ENCODE measurements around the gene SQSTM1.
A peak's percentile ranks its signal among the peaks of the same experiment; 100 is the strongest.

SQSTM1 gene

DNA sequence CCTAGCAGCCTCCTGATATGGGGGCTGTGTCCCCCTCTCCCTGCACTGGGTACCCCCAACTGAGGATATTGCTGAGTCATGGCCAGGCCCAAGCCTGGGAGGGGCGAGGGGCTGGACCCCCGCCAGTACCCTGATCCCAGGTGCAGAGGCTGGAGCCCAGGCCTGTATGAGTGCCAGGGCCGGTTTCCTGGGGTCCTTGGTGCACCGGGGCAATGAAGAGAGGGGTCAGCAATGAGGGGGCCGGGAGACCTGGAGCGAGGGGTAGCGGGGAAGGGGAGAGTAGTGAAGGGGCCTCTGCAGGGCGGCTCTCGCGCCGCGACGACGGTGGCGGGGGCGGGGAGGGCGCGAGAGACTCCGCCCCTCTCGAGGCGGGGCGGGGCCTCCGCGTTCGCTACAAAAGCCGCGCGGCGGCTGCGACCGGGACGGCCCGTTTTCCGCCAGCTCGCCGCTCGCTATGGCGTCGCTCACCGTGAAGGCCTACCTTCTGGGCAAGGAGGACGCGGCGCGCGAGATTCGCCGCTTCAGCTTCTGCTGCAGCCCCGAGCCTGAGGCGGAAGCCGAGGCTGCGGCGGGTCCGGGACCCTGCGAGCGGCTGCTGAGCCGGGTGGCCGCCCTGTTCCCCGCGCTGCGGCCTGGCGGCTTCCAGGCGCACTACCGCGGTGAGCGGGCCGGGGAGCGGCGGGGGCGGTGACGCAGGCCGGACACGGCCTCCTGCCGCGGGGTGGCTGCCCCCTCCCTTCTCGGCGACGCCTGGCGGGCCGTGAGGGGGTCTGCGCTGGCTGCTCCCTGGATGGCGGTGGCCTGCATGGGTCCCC lies at the start of gene SQSTM1:
Gene SQSTM1 (plus strand): TSS at position 423 of the 815 bp plus-strand sequence. CDS start 32 bp downstream, at position 455.
- Histone ChIP-seq H3K27me3 (ENCODE audit: control insufficient read depth in 5 of 5, insufficient read depth in 4 of 5, low read length in 5 of 5) (no peaks in the 10 kb centered on the region), H3K9me3 (ENCODE audit: control insufficient read depth in 5 of 5, low read length in 5 of 5) (no peaks in the 10 kb centered on the region), H3K36me3 (ENCODE audit: control insufficient read depth in 5 of 5, insufficient read depth in 5 of 5, low read length in 5 of 5) (peaks cover 0 to 38% (median 33%) of the 10 kb centered on the region in 5 donors), H3K9ac (ENCODE audit: low read length in 5 of 5) (peak within 1 kb of the TSS; percentile 90 to 100 (median 99)), H3K27ac (ENCODE audit: low read depth, low read length) (peak within 1 kb of the TSS; percentile 100), H3K4me3 (ENCODE audit: low read depth in 1 of 5, low read length in 5 of 5) (peak within 1 kb of the TSS; percentile 83 to 95 (median 91)), H3K4me1 (ENCODE audit: control insufficient read depth in 5 of 5, insufficient read depth in 5 of 5, low read length in 5 of 5) (peaks cover 24 to 82% (median 75%) of the 10 kb centered on the region in 5 donors)

DNA sequence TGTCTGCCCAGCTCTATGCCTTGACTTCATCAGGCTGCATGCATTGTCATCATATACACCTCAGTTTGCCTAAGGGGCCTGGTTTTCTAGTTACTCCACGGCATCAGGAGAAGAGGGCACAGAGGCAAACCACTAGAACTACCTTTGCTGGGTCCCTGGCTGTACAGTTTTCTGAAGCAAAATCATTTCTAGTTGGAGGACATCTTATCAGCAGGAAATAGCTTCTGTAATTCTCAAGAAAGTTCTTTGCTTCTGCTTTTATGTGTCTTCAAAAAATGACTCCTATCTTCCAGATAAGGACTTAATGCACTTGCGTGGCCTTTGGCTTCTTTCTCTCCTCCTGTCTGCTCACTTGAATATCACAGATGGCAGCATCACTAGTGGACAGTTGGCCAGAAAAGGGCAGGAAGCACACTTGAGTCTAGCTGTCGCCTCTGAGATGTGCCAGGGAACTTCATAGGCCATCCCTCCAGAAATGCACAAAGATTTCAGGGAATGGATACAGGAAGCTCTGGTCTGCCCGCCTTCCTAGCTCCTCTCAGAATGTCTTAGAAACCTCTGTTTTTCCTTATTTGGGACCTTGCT lies 49.3 kb upstream of the SQSTM1 start:
- H3K27ac ChIP-seq (ENCODE audit: low read depth, low read length): no peak overlapping the region

DNA sequence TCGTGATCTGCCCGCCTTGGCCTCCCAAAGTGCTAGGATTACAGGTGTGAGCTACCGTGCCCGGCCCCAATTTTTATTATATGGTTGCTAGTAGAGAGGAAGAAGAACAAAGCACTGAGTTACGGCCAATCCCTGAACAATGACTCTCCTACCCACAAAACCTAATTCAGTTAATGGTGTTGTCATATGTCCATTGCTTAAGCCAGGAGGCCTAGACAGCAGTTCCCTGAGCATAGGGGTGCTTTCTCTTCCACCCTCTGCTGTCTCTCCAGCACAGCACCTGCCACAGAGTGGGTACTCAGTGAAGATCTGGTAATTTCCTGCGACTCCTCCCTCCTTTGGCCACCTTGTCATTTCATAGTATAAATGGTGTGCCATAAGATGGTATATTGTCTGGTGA lies 48.4 kb upstream of the SQSTM1 start:
- Histone ChIP-seq H3K9ac (ENCODE audit: low read length in 5 of 5) (no peak overlapping the region), H3K27me3 (ENCODE audit: control insufficient read depth in 5 of 5, insufficient read depth in 4 of 5, low read length in 5 of 5) (no peaks in the 10 kb centered on the region), H3K4me3 (ENCODE audit: low read depth in 1 of 5, low read length in 5 of 5) (no peak overlapping the region), H3K36me3 (ENCODE audit: control insufficient read depth in 5 of 5, insufficient read depth in 5 of 5, low read length in 5 of 5) (peaks cover 8 to 85% (median 77%) of the 10 kb centered on the region in 5 donors), H3K4me1 (ENCODE audit: control insufficient read depth in 5 of 5, insufficient read depth in 5 of 5, low read length in 5 of 5) (peaks cover 0 to 13% (median 3%) of the 10 kb centered on the region in 5 donors), H3K27ac (ENCODE audit: low read depth, low read length) (no peak overlapping the region), H3K9me3 (ENCODE audit: control insufficient read depth in 5 of 5, low read length in 5 of 5) (no peaks in the 10 kb centered on the region)

More for the DNA sequence above, 49.3 kb upstream of the SQSTM1 start:
- Histone ChIP-seq H3K9me3 (ENCODE audit: control insufficient read depth in 5 of 5, low read length in 5 of 5) (no peaks in the 10 kb centered on the region), H3K4me1 (ENCODE audit: control insufficient read depth in 5 of 5, insufficient read depth in 5 of 5, low read length in 5 of 5) (peaks cover 1 to 18% (median 9%) of the 10 kb centered on the region in 5 donors), H3K9ac (ENCODE audit: low read length in 5 of 5) (no peak overlapping the region), H3K27me3 (ENCODE audit: control insufficient read depth in 5 of 5, insufficient read depth in 4 of 5, low read length in 5 of 5) (no peaks in the 10 kb centered on the region), H3K36me3 (ENCODE audit: control insufficient read depth in 5 of 5, insufficient read depth in 5 of 5, low read length in 5 of 5) (peaks cover 8 to 85% (median 81%) of the 10 kb centered on the region in 5 donors), H3K4me3 (ENCODE audit: low read depth in 1 of 5, low read length in 5 of 5) (no peak overlapping the region)

DNA sequence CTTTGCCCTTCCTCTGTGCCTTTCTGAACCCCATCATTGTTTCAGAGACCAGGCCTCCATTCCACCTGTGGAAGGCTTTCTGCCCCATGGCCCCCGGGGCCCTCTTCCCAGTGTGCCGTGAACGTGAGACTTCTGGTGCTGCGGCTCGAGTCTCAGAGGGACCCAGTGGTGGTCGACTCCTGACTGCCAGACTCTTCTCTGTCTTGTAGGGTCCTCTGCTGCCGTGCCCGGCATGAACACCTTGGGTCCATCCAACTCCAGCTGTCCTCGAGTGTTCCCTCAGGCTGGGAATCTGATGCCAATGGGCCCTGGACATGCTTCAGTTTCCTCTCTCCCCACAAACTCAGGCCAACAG lies 47.0 kb upstream of the SQSTM1 start:
- peaks cover 0 to 24% (median 5%) of the 10 kb centered on the region in 5 donors for H3K4me1 ChIP-seq (ENCODE audit: control insufficient read depth in 5 of 5, insufficient read depth in 5 of 5, low read length in 5 of 5)
- peaks cover 8 to 92% (median 82%) of the 10 kb centered on the region in 5 donors for H3K36me3 ChIP-seq (ENCODE audit: control insufficient read depth in 5 of 5, insufficient read depth in 5 of 5, low read length in 5 of 5)
- H3K9ac ChIP-seq (ENCODE audit: low read length in 5 of 5): no peak overlapping the region
- H3K27me3 ChIP-seq (ENCODE audit: control insufficient read depth in 5 of 5, insufficient read depth in 4 of 5, low read length in 5 of 5): no peaks in the 10 kb centered on the region
- H3K27ac ChIP-seq (ENCODE audit: low read depth, low read length): no peak overlapping the region
- H3K9me3 ChIP-seq (ENCODE audit: control insufficient read depth in 5 of 5, low read length in 5 of 5): no peaks in the 10 kb centered on the region
- H3K4me3 ChIP-seq (ENCODE audit: low read depth in 1 of 5, low read length in 5 of 5): no peak overlapping the region

DNA sequence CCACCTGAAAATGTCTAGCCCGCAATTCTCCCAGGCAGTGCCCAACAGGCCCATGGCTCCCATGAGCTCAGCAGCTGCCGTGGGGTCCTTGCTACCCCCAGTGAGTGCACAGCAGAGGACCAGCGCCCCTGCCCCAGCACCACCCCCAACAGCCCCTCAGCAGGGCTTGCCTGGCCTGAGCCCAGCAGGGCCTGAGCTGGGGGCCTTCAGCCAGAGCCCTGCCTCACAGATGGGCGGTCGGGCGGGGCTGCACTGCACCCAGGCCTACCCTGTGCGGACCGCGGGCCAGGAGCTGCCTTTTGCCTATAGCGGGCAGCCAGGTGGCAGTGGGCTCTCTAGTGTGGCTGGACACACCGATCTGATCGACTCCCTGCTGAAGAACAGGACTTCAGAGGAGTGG lies 46.3 kb upstream of the SQSTM1 start:
- H3K9me3 ChIP-seq (ENCODE audit: control insufficient read depth in 5 of 5, low read length in 5 of 5): no peaks in the 10 kb centered on the region
- H3K27ac ChIP-seq (ENCODE audit: low read depth, low read length): no peak overlapping the region
- H3K4me3 ChIP-seq (ENCODE audit: low read depth in 1 of 5, low read length in 5 of 5): no peak overlapping the region
- peaks cover 0 to 29% (median 7%) of the 10 kb centered on the region in 5 donors for H3K4me1 ChIP-seq (ENCODE audit: control insufficient read depth in 5 of 5, insufficient read depth in 5 of 5, low read length in 5 of 5)
- peaks cover 8 to 87% (median 77%) of the 10 kb centered on the region in 5 donors for H3K36me3 ChIP-seq (ENCODE audit: control insufficient read depth in 5 of 5, insufficient read depth in 5 of 5, low read length in 5 of 5)
- H3K9ac ChIP-seq (ENCODE audit: low read length in 5 of 5): no peak overlapping the region
- H3K27me3 ChIP-seq (ENCODE audit: control insufficient read depth in 5 of 5, insufficient read depth in 4 of 5, low read length in 5 of 5): no peaks in the 10 kb centered on the region

DNA sequence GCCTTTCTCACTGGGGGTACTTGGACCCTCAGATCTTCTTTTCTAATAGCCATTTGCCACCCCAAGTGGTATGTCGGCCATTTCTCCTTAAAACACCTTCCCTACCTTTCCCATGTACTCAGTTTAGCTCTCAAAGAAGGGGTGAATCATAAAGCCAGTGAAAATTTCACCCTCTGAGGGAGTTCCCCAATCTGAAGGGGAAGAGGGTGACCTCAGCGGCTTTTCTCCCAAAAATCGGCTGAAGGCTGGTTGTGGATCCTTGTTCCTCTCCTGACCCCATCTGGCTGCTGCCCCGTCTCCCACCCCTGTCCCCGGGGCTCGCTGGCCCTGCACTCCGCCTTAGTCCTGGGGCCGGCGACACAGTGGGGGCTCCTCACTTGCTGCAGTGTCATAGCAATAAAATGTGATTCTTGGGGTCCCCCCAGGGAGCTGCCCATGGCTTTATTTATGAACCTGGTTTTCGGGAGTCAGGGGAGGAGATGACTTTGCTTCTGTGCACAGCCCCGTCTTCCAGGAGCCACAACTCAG lies 44.2 kb upstream of the SQSTM1 start:
- Histone ChIP-seq H3K4me3 (ENCODE audit: low read depth in 1 of 5, low read length in 5 of 5) (no peak overlapping the region), H3K4me1 (ENCODE audit: control insufficient read depth in 5 of 5, insufficient read depth in 5 of 5, low read length in 5 of 5) (peaks cover 0 to 36% (median 16%) of the 10 kb centered on the region in 5 donors), H3K27ac (ENCODE audit: low read depth, low read length) (no peak overlapping the region), H3K36me3 (ENCODE audit: control insufficient read depth in 5 of 5, insufficient read depth in 5 of 5, low read length in 5 of 5) (peaks cover 0 to 73% (median 70%) of the 10 kb centered on the region in 5 donors), H3K9ac (ENCODE audit: low read length in 5 of 5) (no peak overlapping the region), H3K27me3 (ENCODE audit: control insufficient read depth in 5 of 5, insufficient read depth in 4 of 5, low read length in 5 of 5) (no peaks in the 10 kb centered on the region), H3K9me3 (ENCODE audit: control insufficient read depth in 5 of 5, low read length in 5 of 5) (no peaks in the 10 kb centered on the region)

DNA sequence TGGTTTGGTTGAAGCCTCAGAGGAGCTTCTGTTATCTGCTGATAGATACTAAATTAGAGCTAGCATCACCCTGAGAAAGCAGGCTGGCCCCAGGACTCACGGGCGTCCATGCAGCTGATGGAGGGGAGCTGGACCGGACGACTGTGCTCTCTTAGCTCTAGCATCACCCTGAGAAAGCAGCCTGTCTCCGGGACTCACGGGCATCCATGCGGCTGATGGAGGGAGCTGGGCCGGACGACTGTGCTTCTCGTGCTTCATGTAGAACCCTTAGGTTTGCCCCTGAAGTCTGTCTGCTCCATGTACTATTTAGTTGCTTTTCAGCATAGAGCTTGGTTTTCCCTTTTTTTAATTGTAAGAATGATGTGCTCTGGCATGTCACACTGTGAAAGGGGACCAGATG lies 43.2 kb upstream of the SQSTM1 start:
- Histone ChIP-seq H3K4me3 (ENCODE audit: low read depth in 1 of 5, low read length in 5 of 5) (no peak overlapping the region), H3K4me1 (ENCODE audit: control insufficient read depth in 5 of 5, insufficient read depth in 5 of 5, low read length in 5 of 5) (peaks cover 0 to 36% (median 16%) of the 10 kb centered on the region in 5 donors), H3K9me3 (ENCODE audit: control insufficient read depth in 5 of 5, low read length in 5 of 5) (no peaks in the 10 kb centered on the region), H3K27me3 (ENCODE audit: control insufficient read depth in 5 of 5, insufficient read depth in 4 of 5, low read length in 5 of 5) (no peaks in the 10 kb centered on the region), H3K36me3 (ENCODE audit: control insufficient read depth in 5 of 5, insufficient read depth in 5 of 5, low read length in 5 of 5) (peaks cover 0 to 63% (median 60%) of the 10 kb centered on the region in 5 donors), H3K27ac (ENCODE audit: low read depth, low read length) (no peak overlapping the region), H3K9ac (ENCODE audit: low read length in 5 of 5) (no peak overlapping the region)

DNA sequence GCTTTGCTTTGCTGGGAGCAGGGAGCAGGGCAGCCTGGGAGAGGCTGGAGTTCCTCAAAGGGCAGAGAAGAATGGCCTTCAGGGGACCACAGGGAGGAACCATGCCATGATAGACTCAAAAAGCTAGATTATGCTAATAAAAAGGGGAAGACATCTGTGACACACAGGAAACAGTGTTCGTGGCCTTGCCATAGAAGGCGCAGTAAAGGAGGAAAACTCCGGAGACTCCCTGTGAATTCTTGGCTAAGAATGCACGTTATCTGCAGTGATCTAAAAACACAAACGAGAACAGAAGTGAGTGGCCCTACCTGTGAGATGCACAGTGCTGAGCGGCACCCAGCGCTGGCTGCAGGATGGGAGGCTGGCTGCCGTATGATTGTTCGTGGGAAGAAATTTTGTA lies 42.8 kb upstream of the SQSTM1 start:
- Histone ChIP-seq H3K9me3 (ENCODE audit: control insufficient read depth in 5 of 5, low read length in 5 of 5) (no peaks in the 10 kb centered on the region), H3K4me3 (ENCODE audit: low read depth in 1 of 5, low read length in 5 of 5) (no peak overlapping the region), H3K4me1 (ENCODE audit: control insufficient read depth in 5 of 5, insufficient read depth in 5 of 5, low read length in 5 of 5) (peaks cover 0 to 36% (median 16%) of the 10 kb centered on the region in 5 donors), H3K9ac (ENCODE audit: low read length in 5 of 5) (no peak overlapping the region), H3K27ac (ENCODE audit: low read depth, low read length) (no peak overlapping the region), H3K36me3 (ENCODE audit: control insufficient read depth in 5 of 5, insufficient read depth in 5 of 5, low read length in 5 of 5) (peaks cover 0 to 60% (median 57%) of the 10 kb centered on the region in 5 donors), H3K27me3 (ENCODE audit: control insufficient read depth in 5 of 5, insufficient read depth in 4 of 5, low read length in 5 of 5) (no peaks in the 10 kb centered on the region)

DNA sequence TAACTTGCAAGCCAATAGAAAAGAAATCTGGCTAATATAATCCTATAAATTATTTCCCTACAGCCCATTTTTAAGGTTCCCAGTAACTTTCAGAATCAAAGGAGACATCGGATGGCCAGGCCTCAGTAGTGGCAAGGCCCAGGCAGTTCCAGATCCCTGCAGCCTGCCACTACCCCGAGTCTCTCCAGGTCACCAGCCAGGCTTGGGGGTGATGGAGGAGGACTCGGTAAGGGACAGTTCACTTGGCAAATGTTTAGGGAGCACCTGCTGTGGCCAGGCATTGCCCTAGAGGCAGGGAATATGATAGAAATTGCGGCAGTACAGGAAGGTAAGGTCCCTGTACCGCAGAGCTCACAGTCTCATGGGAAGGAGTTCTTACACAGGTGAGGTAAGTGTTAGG lies 42.1 kb upstream of the SQSTM1 start:
- H3K27me3 ChIP-seq (ENCODE audit: control insufficient read depth in 5 of 5, insufficient read depth in 4 of 5, low read length in 5 of 5): no peaks in the 10 kb centered on the region
- no peak overlapping the region for H3K4me3 ChIP-seq (ENCODE audit: low read depth in 1 of 5, low read length in 5 of 5)
- no peak overlapping the region for H3K27ac ChIP-seq (ENCODE audit: low read depth, low read length)
- H3K4me1 ChIP-seq (ENCODE audit: control insufficient read depth in 5 of 5, insufficient read depth in 5 of 5, low read length in 5 of 5): peaks cover 0 to 36% (median 16%) of the 10 kb centered on the region in 5 donors
- H3K9ac ChIP-seq (ENCODE audit: low read length in 5 of 5): no peak overlapping the region
- peaks cover 0 to 53% (median 51%) of the 10 kb centered on the region in 5 donors for H3K36me3 ChIP-seq (ENCODE audit: control insufficient read depth in 5 of 5, insufficient read depth in 5 of 5, low read length in 5 of 5)
- no peaks in the 10 kb centered on the region for H3K9me3 ChIP-seq (ENCODE audit: control insufficient read depth in 5 of 5, low read length in 5 of 5)

DNA sequence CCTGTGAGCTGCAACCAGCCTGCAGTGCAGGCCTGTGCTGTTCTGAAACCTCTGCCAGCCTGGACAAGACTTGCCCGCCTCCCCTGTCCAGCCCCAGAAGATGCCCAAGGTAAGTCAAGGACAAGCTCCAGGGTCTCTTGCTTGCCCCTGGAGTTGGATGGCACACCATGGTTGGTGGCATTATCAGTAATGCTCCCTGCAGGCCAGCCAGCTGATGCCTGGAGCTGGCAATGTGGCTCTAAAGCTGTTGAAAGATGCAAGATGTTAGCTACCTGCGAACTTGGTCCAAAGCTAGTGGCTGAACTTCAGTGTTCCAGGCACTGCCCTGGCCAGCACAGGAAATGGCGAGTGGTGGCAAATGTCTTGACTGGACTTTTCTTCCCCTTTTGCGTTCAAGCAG lies 40.9 kb upstream of the SQSTM1 start:
- Histone ChIP-seq H3K9me3 (ENCODE audit: control insufficient read depth in 5 of 5, low read length in 5 of 5) (no peaks in the 10 kb centered on the region), H3K9ac (ENCODE audit: low read length in 5 of 5) (no peak overlapping the region), H3K4me3 (ENCODE audit: low read depth in 1 of 5, low read length in 5 of 5) (no peak overlapping the region), H3K27ac (ENCODE audit: low read depth, low read length) (no peak overlapping the region), H3K36me3 (ENCODE audit: control insufficient read depth in 5 of 5, insufficient read depth in 5 of 5, low read length in 5 of 5) (peaks cover 0 to 41% (median 38%) of the 10 kb centered on the region in 5 donors), H3K4me1 (ENCODE audit: control insufficient read depth in 5 of 5, insufficient read depth in 5 of 5, low read length in 5 of 5) (peaks cover 0 to 36% (median 16%) of the 10 kb centered on the region in 5 donors), H3K27me3 (ENCODE audit: control insufficient read depth in 5 of 5, insufficient read depth in 4 of 5, low read length in 5 of 5) (no peaks in the 10 kb centered on the region)
